Chondrocyte (in vitro differentiated cells): ENCODE measurements around the gene PEX5L. TPM values are rescaled to one million over a fixed set of nuclear protein-coding genes. Genes with fewer than 3 reads are reported as not detected.

Experiments
- DNase-seq: peaks from one replicate; pipeline ENCODE4 v3.0.0; 2021; ENCODE audit warnings: mixed read lengths, low spot score
- H3K27ac Mint-ChIP-seq: one replicate; pipeline ENCODE4 v1.8.0; 2021; ENCODE audit warnings: mild to moderate bottlenecking, moderate library complexity, mixed read lengths; ENCODE audit not compliant: unreplicated experiment
- H3K27me3 Mint-ChIP-seq: 2 replicates; pipeline ENCODE4 v1.8.0; 2021; ENCODE audit warnings: low read depth, mixed read lengths
- H3K36me3 Mint-ChIP-seq: 2 replicates; pipeline ENCODE4 v1.8.0; 2021; ENCODE audit warnings: low read depth, mixed read lengths
- H3K4me1 Mint-ChIP-seq: 2 replicates; pipeline ENCODE4 v1.8.0; 2021; ENCODE audit warnings: low read depth, mild to moderate bottlenecking, mixed read lengths
- H3K4me3 Mint-ChIP-seq: one replicate; pipeline ENCODE4 v1.8.0; 2021; ENCODE audit warnings: mild to moderate bottlenecking, moderate library complexity, mixed read lengths; ENCODE audit not compliant: unreplicated experiment
- H3K9me3 Mint-ChIP-seq: 2 replicates; pipeline ENCODE4 v1.8.0; 2021; ENCODE audit warnings: low read depth, mixed read lengths
- total RNA-seq: library from RNA; stranded (reverse); gene quantifications from 3 replicates; pipeline ENCODE4 v1.2.1, GENCODE V29; 2021
- TF ChIP-seq, protein P1 (sequence below): fragments of 200-600 bp; sonication (generic); IDR thresholded peaks from 2 replicates; pipeline ENCODE4 v1.5.0; 2021; ENCODE audit warnings: antibody characterized with exemption, mild to moderate bottlenecking, moderate library complexity

Gene PEX5L
- total RNA-seq, 1 donor from 2014 or later, result not detected

DNA sequence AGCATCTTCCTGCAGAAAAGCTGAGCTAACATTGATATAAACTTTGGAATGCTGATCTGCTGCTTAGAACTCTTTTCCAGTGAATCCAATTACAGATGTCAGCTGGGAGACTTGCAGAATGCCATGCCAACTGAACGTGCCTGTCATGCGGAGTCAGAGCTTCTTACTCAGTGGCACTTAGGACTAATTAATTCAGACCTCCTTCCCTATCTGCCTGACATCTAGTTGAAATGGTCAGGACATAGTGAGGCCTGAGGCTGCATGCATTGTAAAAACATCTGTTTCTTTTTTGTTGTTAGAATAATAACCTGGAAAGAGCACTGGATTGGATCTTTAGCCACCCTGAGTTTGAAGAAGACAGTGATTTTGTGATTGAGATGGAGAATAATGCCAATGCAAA is 271.3 kb downstream of the PEX5L start:
- peaks cover 18% of the 10 kb centered on the region for H3K36me3 Mint-ChIP-seq

DNA sequence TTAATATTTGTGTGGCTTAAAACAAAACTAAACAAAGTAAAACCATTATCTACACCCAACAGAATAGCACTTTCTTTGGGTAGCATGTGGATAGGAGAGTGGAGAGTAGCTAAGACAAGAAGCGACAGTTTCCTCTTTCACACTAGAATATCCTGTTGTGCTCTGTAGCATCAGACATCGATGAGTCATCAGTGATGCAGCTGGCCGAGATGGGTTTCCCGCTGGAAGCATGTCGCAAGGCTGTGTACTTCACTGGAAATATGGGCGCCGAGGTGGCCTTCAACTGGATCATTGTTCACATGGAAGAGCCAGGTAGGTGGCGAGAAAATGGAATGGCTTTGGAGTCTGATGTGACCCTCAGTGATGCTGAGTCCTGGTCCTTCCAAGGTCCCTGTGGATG is 275.8 kb downstream of the PEX5L start:
- Mint-ChIP-seq H3K4me3 (no peak overlapping the region), H3K9me3 (no peaks in the 10 kb centered on the region), H3K36me3 (peaks cover 15% of the 10 kb centered on the region), H3K27me3 (no peaks in the 10 kb centered on the region), H3K4me1 (no peaks in the 10 kb centered on the region), H3K27ac (no peak overlapping the region)
- TF ChIP-seq, protein P1, sequence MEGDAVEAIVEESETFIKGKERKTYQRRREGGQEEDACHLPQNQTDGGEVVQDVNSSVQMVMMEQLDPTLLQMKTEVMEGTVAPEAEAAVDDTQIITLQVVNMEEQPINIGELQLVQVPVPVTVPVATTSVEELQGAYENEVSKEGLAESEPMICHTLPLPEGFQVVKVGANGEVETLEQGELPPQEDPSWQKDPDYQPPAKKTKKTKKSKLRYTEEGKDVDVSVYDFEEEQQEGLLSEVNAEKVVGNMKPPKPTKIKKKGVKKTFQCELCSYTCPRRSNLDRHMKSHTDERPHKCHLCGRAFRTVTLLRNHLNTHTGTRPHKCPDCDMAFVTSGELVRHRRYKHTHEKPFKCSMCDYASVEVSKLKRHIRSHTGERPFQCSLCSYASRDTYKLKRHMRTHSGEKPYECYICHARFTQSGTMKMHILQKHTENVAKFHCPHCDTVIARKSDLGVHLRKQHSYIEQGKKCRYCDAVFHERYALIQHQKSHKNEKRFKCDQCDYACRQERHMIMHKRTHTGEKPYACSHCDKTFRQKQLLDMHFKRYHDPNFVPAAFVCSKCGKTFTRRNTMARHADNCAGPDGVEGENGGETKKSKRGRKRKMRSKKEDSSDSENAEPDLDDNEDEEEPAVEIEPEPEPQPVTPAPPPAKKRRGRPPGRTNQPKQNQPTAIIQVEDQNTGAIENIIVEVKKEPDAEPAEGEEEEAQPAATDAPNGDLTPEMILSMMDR, result no peak
- DNase-seq, result no peak

More for the DNA sequence above, 271.3 kb downstream of the PEX5L start:
- Mint-ChIP-seq H3K4me1 (peaks cover 11% of the 10 kb centered on the region), H3K4me3 (no peak overlapping the region), H3K27ac (no peak overlapping the region), H3K9me3 (no peaks in the 10 kb centered on the region), H3K27me3 (no peaks in the 10 kb centered on the region)
- no peak for DNase-seq
- TF ChIP-seq, protein P1, result no peak

DNA sequence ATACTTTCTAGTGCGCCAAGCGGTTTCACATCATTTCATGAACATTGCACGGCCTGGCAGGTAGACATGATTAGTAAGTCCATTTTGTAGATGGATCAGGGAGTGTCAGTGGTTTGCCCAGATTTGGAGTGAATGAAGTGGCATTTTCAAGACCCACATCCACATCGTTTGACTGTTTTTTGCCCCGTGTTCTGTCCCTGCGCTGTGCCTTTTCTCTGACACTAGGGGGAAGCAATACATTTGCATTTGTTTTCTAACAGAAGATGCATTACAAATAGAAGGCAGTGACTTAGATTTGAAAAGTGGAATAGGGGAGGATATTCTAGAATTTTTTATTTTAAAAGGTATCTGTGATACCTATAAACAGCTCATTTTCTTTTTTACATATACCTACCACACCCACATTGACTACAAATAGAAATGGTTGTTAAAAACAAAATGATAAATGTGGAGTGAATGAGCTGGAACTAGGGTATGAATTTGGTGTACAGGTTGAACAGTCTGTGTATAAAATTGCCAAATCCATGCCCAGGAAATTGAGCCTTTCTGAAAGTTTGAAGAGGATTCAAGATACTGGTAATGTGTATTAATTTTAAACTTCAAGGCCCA is 285.9 kb downstream of the PEX5L start:
- TF ChIP-seq, protein P1, result peak; percentile 83
- peaks cover 12% of the 10 kb centered on the region for H3K4me1 Mint-ChIP-seq
- peaks cover 7% of the 10 kb centered on the region for H3K36me3 Mint-ChIP-seq
- no peaks in the 10 kb centered on the region for H3K27me3 Mint-ChIP-seq
- DNase-seq, result no peak
- H3K4me3 Mint-ChIP-seq, result no peak overlapping the region
- no peak overlapping the region for H3K27ac Mint-ChIP-seq
- H3K9me3 Mint-ChIP-seq, result no peaks in the 10 kb centered on the region

DNA sequence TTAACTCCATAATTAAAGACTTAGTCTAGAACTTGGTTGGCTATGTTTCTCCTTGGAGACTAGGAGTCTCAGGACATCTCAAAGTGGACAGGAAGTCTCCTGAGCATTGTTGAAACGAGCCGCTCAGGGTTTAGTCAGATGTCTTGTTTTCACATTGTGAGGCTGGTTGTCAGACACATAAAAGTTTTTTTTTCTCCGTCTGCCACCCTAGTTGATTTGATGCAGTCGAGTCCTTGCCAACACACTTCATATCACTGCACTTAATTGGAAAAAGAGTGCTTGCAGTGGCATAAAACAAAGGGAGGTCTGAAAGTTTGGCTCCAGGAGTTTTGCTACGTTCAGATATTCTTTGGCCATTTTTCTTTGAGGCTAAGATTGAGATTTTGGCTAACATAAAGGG is 291.0 kb downstream of the PEX5L start:
- no peak for DNase-seq
- Mint-ChIP-seq H3K9me3 (no peaks in the 10 kb centered on the region), H3K4me1 (peaks cover 12% of the 10 kb centered on the region), H3K36me3 (peaks cover 21% of the 10 kb centered on the region), H3K27me3 (no peaks in the 10 kb centered on the region), H3K27ac (no peak overlapping the region), H3K4me3 (no peak overlapping the region)
- TF ChIP-seq, protein P1, result no peak

DNA sequence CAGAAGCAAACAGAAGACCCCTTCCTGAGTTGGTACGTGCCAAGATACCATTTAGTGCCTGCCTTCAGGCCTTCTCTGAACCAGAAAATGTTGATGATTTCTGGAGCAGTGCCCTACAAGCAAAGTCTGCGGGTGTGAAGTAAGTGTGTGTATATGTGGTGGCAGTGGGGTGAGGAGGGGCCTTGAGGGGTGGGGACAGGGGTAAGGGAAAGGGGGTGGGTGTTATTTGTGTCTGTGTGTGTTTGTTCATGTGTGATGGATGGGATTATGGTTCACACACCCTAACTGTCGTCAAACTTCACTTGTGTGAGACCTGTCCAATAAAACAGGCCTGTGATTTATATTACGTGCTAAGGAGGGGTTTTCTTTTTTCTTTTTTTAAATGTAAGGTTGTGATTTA is 291.7 kb downstream of the PEX5L start:
- no peak overlapping the region for H3K4me3 Mint-ChIP-seq
- H3K4me1 Mint-ChIP-seq, result peaks cover 12% of the 10 kb centered on the region
- no peak overlapping the region for H3K27ac Mint-ChIP-seq
- TF ChIP-seq, protein P1, result no peak
- H3K9me3 Mint-ChIP-seq, result no peaks in the 10 kb centered on the region
- H3K27me3 Mint-ChIP-seq, result no peaks in the 10 kb centered on the region
- H3K36me3 Mint-ChIP-seq, result peaks cover 25% of the 10 kb centered on the region
- no peak for DNase-seq
